ENCODE measurements around the gene DHPS. TPM values are rescaled to one million over a fixed set of nuclear protein-coding genes. Genes with fewer than 3 reads are reported as not detected.
A peak's percentile ranks its signal among the peaks of the same experiment; 100 is the strongest.
"Not testable (repeated sequence)": the region's sequence is repeated elsewhere in the genome, so short reads cannot be mapped to it uniquely, and the experiment has no call there.

Gene DHPS
- total RNA-seq, 1 donor from 2014 or later, result 78.3 TPM

GRCh38 chr19:12720851-12721655, 39.4 kb upstream of the DHPS start:
- Histone ChIP-seq H3K9ac (peak overlapping the region; percentile 72), H3K4me1 (peaks cover 6% of the 10 kb centered on the region), H2AFZ (replicated peaks) (no peak overlapping the region), H4K20me1 (ENCODE audit: low read depth) (peaks cover 36% of the 10 kb centered on the region), H3K9me3 (ENCODE audit: low read depth) (no peaks in the 10 kb centered on the region), H3K27me3 (no peaks in the 10 kb centered on the region), H3K4me3 (peak overlapping the region; percentile 66), H3K4me2 (peak overlapping the region; percentile 94), H3K27ac (peak overlapping the region; percentile 87), H3F3A (ENCODE audit: low read depth) (peaks cover 51% of the 10 kb centered on the region), H3K36me3 (peaks cover 3% of the 10 kb centered on the region), H3K79me2 (ENCODE audit: low read depth) (peaks cover 81% of the 10 kb centered on the region)
- TF ChIP-seq EZH2 (IDR thresholded peaks at IDR 0.05), result no peak
- no peak for TF ChIP-seq CTCF (IDR thresholded peaks at IDR 0.05)
- TF ChIP-seq EZH2phosphoT487 (IDR thresholded peaks at IDR 0.05), result no peak
- H3K27ac Mint-ChIP-seq, result peak overlapping the region; percentile 99
- H3K36me3 Mint-ChIP-seq, result peaks cover 13% of the 10 kb centered on the region
- peak; percentile 47 for DNase-seq (ENCODE audit: low spot score)
- H3K4me1 Mint-ChIP-seq, result peaks cover 22% of the 10 kb centered on the region
- peak overlapping the region; percentile 98 for H3K4me3 Mint-ChIP-seq
- H3K9me3 Mint-ChIP-seq, result no peaks in the 10 kb centered on the region
- peaks cover 11% of the 10 kb centered on the region for H3K27me3 Mint-ChIP-seq (ENCODE audit: insufficient read depth, low read depth)

- Histone ChIP-seq H4K20me1 (ENCODE audit: low read depth) (peaks cover 39% of the 10 kb centered on the region), H3K79me2 (ENCODE audit: low read depth) (peaks cover 86% of the 10 kb centered on the region), H3K36me3 (peaks cover 3% of the 10 kb centered on the region), H3F3A (ENCODE audit: low read depth) (peaks cover 46% of the 10 kb centered on the region), H3K9ac (peak overlapping the region; percentile 72), H3K4me3 (peak overlapping the region; percentile 66), H3K27me3 (no peaks in the 10 kb centered on the region), H3K4me1 (peaks cover 6% of the 10 kb centered on the region), H3K4me2 (peak overlapping the region; percentile 94), H2AFZ (replicated peaks) (no peak overlapping the region), H3K9me3 (ENCODE audit: low read depth) (no peaks in the 10 kb centered on the region), H3K27ac (no peak overlapping the region)
- no peak for TF ChIP-seq CTCF (IDR thresholded peaks at IDR 0.05)
- H3K27me3 Mint-ChIP-seq (ENCODE audit: insufficient read depth, low read depth), result peaks cover 11% of the 10 kb centered on the region
- DNase-seq (ENCODE audit: low spot score), result no peak
- no peaks in the 10 kb centered on the region for H3K9me3 Mint-ChIP-seq
- peaks cover 22% of the 10 kb centered on the region for H3K4me1 Mint-ChIP-seq
- peaks cover 16% of the 10 kb centered on the region for H3K36me3 Mint-ChIP-seq
- peak overlapping the region; percentile 16 for H3K27ac Mint-ChIP-seq
- peak overlapping the region; percentile 81 for H3K4me3 Mint-ChIP-seq
Measured at GRCh38 chr19:12720296-12720695, 38.6 kb upstream of the DHPS start.

GRCh38 chr19:12715929-12716328, 34.2 kb upstream of the DHPS start:
- H3K9me3 Mint-ChIP-seq, result no peaks in the 10 kb centered on the region
- no peaks in the 10 kb centered on the region for H3K27me3 ChIP-seq
- peaks cover 3% of the 10 kb centered on the region for H3K36me3 ChIP-seq
- DNase-seq (ENCODE audit: low spot score), result no peak
- H3K4me3 ChIP-seq, result no peak overlapping the region
- H3F3A ChIP-seq (ENCODE audit: low read depth), result peaks cover 53% of the 10 kb centered on the region
- H4K20me1 ChIP-seq (ENCODE audit: low read depth), result peaks cover 36% of the 10 kb centered on the region
- H3K4me1 ChIP-seq, result peaks cover 6% of the 10 kb centered on the region
- H3K9me3 ChIP-seq (ENCODE audit: low read depth), result no peaks in the 10 kb centered on the region
- no peak overlapping the region for H3K9ac ChIP-seq
- no peak overlapping the region for H3K27ac ChIP-seq
- H3K79me2 ChIP-seq (ENCODE audit: low read depth), result peaks cover 54% of the 10 kb centered on the region
- peaks cover 5% of the 10 kb centered on the region for H3K4me1 Mint-ChIP-seq
- H3K27me3 Mint-ChIP-seq (ENCODE audit: insufficient read depth, low read depth), result no peaks in the 10 kb centered on the region
- no peak for TF ChIP-seq EZH2 (IDR thresholded peaks at IDR 0.05)
- TF ChIP-seq EZH2phosphoT487 (IDR thresholded peaks at IDR 0.05), result no peak
- peaks cover 33% of the 10 kb centered on the region for H3K36me3 Mint-ChIP-seq
- H3K4me3 Mint-ChIP-seq, result no peak overlapping the region
- H2AFZ ChIP-seq (replicated peaks), result no peak overlapping the region
- H3K27ac Mint-ChIP-seq, result no peak overlapping the region
- H3K4me2 ChIP-seq, result no peak overlapping the region

- H3K9me3 ChIP-seq (ENCODE audit: low read depth), result no peaks in the 10 kb centered on the region
- Mint-ChIP-seq H3K27ac (no peak overlapping the region), H3K27me3 (ENCODE audit: insufficient read depth, low read depth) (no peaks in the 10 kb centered on the region), H3K36me3 (peaks cover 37% of the 10 kb centered on the region), H3K4me3 (no peak overlapping the region), H3K4me1 (no peaks in the 10 kb centered on the region), H3K9me3 (no peaks in the 10 kb centered on the region)
- H2AFZ ChIP-seq (replicated peaks), result no peak overlapping the region
- TF ChIP-seq EZH2phosphoT487 (IDR thresholded peaks at IDR 0.05) (no peak), CTCF (IDR thresholded peaks at IDR 0.05) (no peak), EZH2 (IDR thresholded peaks at IDR 0.05) (no peak)
- no peak for DNase-seq (ENCODE audit: low spot score)
- peaks cover under 1% of the 10 kb centered on the region for H3K4me1 ChIP-seq
- H3F3A ChIP-seq (ENCODE audit: low read depth), result peaks cover 53% of the 10 kb centered on the region
- H3K4me3 ChIP-seq, result no peak overlapping the region
- H3K27ac ChIP-seq, result no peak overlapping the region
- no peak overlapping the region for H3K9ac ChIP-seq
- peaks cover 45% of the 10 kb centered on the region for H3K79me2 ChIP-seq (ENCODE audit: low read depth)
- no peaks in the 10 kb centered on the region for H3K27me3 ChIP-seq
- peaks cover 3% of the 10 kb centered on the region for H3K36me3 ChIP-seq
- no peak overlapping the region for H3K4me2 ChIP-seq
- H4K20me1 ChIP-seq (ENCODE audit: low read depth), result peaks cover 28% of the 10 kb centered on the region
Measured at GRCh38 chr19:12715102-12715501, 33.4 kb upstream of the DHPS start.

GRCh38 chr19:12713304-12713703, 31.6 kb upstream of the DHPS start:
- H2AFZ ChIP-seq (replicated peaks); H3K4me3 Mint-ChIP-seq; H3K9me3 ChIP-seq (ENCODE audit: low read depth); H3K4me2 ChIP-seq; H3K9me3 Mint-ChIP-seq; DNase-seq (ENCODE audit: low spot score); H3K27me3 Mint-ChIP-seq (ENCODE audit: insufficient read depth, low read depth); H3K36me3 ChIP-seq; H3K4me1 Mint-ChIP-seq; H3K27ac ChIP-seq; H3K4me3 ChIP-seq; H3K4me1 ChIP-seq; H3K27me3 ChIP-seq; H3K9ac ChIP-seq; H3K27ac Mint-ChIP-seq: not testable (repeated sequence)
- Histone ChIP-seq H3K79me2 (ENCODE audit: low read depth) (peaks cover 27% of the 10 kb centered on the region), H4K20me1 (ENCODE audit: low read depth) (peaks cover 16% of the 10 kb centered on the region), H3F3A (ENCODE audit: low read depth) (peaks cover 42% of the 10 kb centered on the region)
- peaks cover 34% of the 10 kb centered on the region for H3K36me3 Mint-ChIP-seq
